Measurements from ENCODE around the gene PLIN1. TPM values are rescaled to one million over a fixed set of nuclear protein-coding genes. Genes with fewer than 3 reads are reported as not detected.

Gene PLIN1
- total and polyA plus RNA-seq, 2 experiments from 2014 or later = 0.21 to 0.90 TPM

GRCh38 chr15:89623165-89623564 is 56.0 kb downstream of the PLIN1 start (continued):
- TF ChIP-seq POLR2AphosphoS5 (IDR thresholded peaks at IDR 0.05; ENCODE audit: low read depth) = no peak
- no peak for TF ChIP-seq ETS1 (IDR thresholded peaks at IDR 0.05)
- no peak for TF ChIP-seq ZNF331 (CRISPR knock-in tag; IDR thresholded peaks at IDR 0.05; ENCODE audit: low read depth)
- TF ChIP-seq CTCF (conservative IDR thresholded peaks at IDR 0.05; ENCODE audit: low read depth in 2 of 2) = no peak
- TF ChIP-seq EZH2phosphoT487 (IDR thresholded peaks at IDR 0.05; ENCODE audit: unreplicated experiment) = no peak

- H3K4me1 ChIP-seq (ENCODE audit: insufficient read depth) = no peaks in the 10 kb centered on the region
- no peak overlapping the region for H3K4me2 ChIP-seq
- H3K4me3 ChIP-seq = no peak overlapping the region
- no peaks in the 10 kb centered on the region for H3K9me3 Mint-ChIP-seq
- no peak for DNase-seq (ENCODE audit: low spot score)
- no peak overlapping the region for H3K27ac ChIP-seq (ENCODE audit: low read depth)
- peaks cover 10% of the 10 kb centered on the region for H3K27me3 Mint-ChIP-seq (ENCODE audit: insufficient read depth, low read depth, poor library complexity)
- H3F3A ChIP-seq (replicated peaks; ENCODE audit: low read depth) = no peaks in the 10 kb centered on the region
- peaks cover 85% of the 10 kb centered on the region for H3K36me3 ChIP-seq (ENCODE audit: insufficient read depth)
- H3K27ac Mint-ChIP-seq = no peak overlapping the region
- H2AFZ ChIP-seq = no peak overlapping the region
- H3K27me3 ChIP-seq (ENCODE audit: insufficient read depth) = no peaks in the 10 kb centered on the region
- peaks cover 24% of the 10 kb centered on the region for H4K20me1 ChIP-seq (replicated peaks; ENCODE audit: insufficient read depth)
- no peak for ATAC-seq
- H3K79me2 ChIP-seq (replicated peaks; ENCODE audit: insufficient read depth) = no peaks in the 10 kb centered on the region; the same call in 1 of the 2 replicates
- H3K36me3 Mint-ChIP-seq (ENCODE audit: low read depth) = peaks cover 94% of the 10 kb centered on the region
- H3K9me2 ChIP-seq (ENCODE audit: insufficient read depth) = no peaks in the 10 kb centered on the region
- no peaks in the 10 kb centered on the region for H3K4me1 Mint-ChIP-seq
- no peak overlapping the region for H3K4me3 Mint-ChIP-seq
- TF ChIP-seq POLR2AphosphoS5 (IDR thresholded peaks at IDR 0.05; ENCODE audit: low read depth) = no peak
- no peak for TF ChIP-seq ZNF331 (CRISPR knock-in tag; IDR thresholded peaks at IDR 0.05; ENCODE audit: low read depth)
- no peak for TF ChIP-seq STAT1 (IDR thresholded peaks at IDR 0.05; ENCODE audit: unreplicated experiment)
- TF ChIP-seq EZH2phosphoT487 (IDR thresholded peaks at IDR 0.05; ENCODE audit: unreplicated experiment) = no peak
- TF ChIP-seq NANOG (IDR thresholded peaks at IDR 0.05; ENCODE audit: borderline replicate concordance) = no peak
- no peak for TF ChIP-seq ZNF462 (CRISPR knock-in tag; IDR thresholded peaks at IDR 0.05)
- no peak for TF ChIP-seq REST (IDR thresholded peaks at IDR 0.05; ENCODE audit: unreplicated experiment)
- no peak for TF ChIP-seq CTCF (conservative IDR thresholded peaks at IDR 0.05; ENCODE audit: low read depth in 2 of 2)
- no peak for TF ChIP-seq JUNB (IDR thresholded peaks at IDR 0.05; ENCODE audit: unreplicated experiment)
These were observed 57.6 kb downstream of the PLIN1 start for GRCh38 chr15:89621547-89621946.

Measured in GM23338 (cell line).